Thymus (tissue), 11 donors: ENCODE data around the gene CCDC93. TPM values are rescaled to one million over a fixed set of nuclear protein-coding genes. Genes with fewer than 3 reads are reported as not detected.
A peak's percentile ranks its signal among the peaks of the same experiment; 100 is the strongest.

Experiments
- DNase-seq, 9 donors: peaks; one replicate each; pipeline ENCODE4 v3.0.0-alpha.2; 2013; ENCODE audit warnings: low spot score in 9 of 9, low read depth in 6 of 9, missing footprints in 1 of 9
- H3K27ac ChIP-seq, 2 donors: one replicate each; pipeline ENCODE4 v1.5.1; 2013; ENCODE audit warnings: control low read depth in 1 of 2, low read depth in 1 of 2, low read length in 1 of 2, mild to moderate bottlenecking in 1 of 2, moderate library complexity in 1 of 2
- H3K27me3 ChIP-seq, 2 donors: one replicate each; pipeline ENCODE4 v1.5.1; 2013; ENCODE audit warnings: low read length in 1 of 2; ENCODE audit not compliant: control insufficient read depth in 2 of 2, insufficient read depth in 1 of 2
- H3K36me3 ChIP-seq, 2 donors: one replicate each; pipeline ENCODE4 v1.5.1; 2013; ENCODE audit warnings: low read length in 1 of 2, mild to moderate bottlenecking in 1 of 2, moderate library complexity in 1 of 2; ENCODE audit not compliant: control insufficient read depth in 2 of 2, insufficient read depth in 2 of 2
- H3K4me1 ChIP-seq, 2 donors: one replicate each; pipeline ENCODE4 v1.5.1; 2013; ENCODE audit warnings: low read length in 2 of 2; ENCODE audit not compliant: control insufficient read depth in 2 of 2, insufficient read depth in 2 of 2
- H3K4me3 ChIP-seq, 2 donors: one replicate each; pipeline ENCODE4 v1.5.1; 2013; ENCODE audit warnings: low read length in 2 of 2, control low read depth in 1 of 2, mild to moderate bottlenecking in 1 of 2
- H3K9me3 ChIP-seq, 2 donors: one replicate each; pipeline ENCODE4 v1.5.1; 2013; ENCODE audit warnings: low read length in 1 of 2, mild to moderate bottlenecking in 1 of 2; ENCODE audit not compliant: control insufficient read depth in 2 of 2, insufficient read depth in 1 of 2
- WGBS: extraction: QIAGEN DNeasy Blood & Tissue Kit; methylation state at CpG from one replicate; pipeline ENCODE4 v1.1.7; 2013; 5-methylcytosine and 5-hydroxymethylcytosine counted together
- polyA plus RNA-seq: library from polyadenylated mRNA; stranded (reverse); fragments of 200-250 nt; gene quantifications from one replicate; pipeline ENCODE4 v1.2.3, GENCODE V29; 2013
- total RNA-seq: library from RNA; stranded (reverse); fragments of 120-200 nt; gene quantifications from one replicate; pipeline ENCODE4 v1.2.4, GENCODE V29; 2013
- donor health status: healthy.

CCDC93 gene
- total and polyA plus RNA-seq, 2 donors: 10.7 to 13.5 TPM

DNA sequence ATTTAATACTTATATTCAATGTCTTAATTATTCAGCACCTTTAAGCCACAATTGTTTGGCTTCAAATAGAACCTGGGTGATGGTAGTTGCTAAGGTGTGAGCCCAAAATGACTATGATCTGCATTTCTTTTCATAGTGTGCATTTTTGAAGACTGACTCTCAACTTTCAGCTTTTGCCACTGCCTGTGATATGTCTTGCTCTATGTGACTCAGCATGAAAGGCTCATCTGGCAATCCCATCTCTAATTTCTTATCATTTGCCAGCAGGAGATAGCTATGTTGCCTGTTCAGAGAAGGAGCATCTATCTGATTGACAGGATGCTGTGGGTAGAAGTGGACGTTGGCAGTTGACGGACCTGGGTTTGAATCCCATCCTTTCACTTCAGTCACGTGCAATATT, 34.5 kb upstream of the CCDC93 start:
- Histone ChIP-seq H3K36me3 (no peaks in the 10 kb centered on the region), H3K27ac (no peak overlapping the region), H3K27me3 (peaks cover 5 to 19% of the 10 kb centered on the region in 2 donors), H3K4me1 (no peaks in the 10 kb centered on the region), H3K9me3 (no peaks in the 10 kb centered on the region), H3K4me3 (no peak overlapping the region)
- no peak for DNase-seq
- 89% methylated on average over 3 of the region's 3 CpGs for whole genome bisulfite sequencing

DNA sequence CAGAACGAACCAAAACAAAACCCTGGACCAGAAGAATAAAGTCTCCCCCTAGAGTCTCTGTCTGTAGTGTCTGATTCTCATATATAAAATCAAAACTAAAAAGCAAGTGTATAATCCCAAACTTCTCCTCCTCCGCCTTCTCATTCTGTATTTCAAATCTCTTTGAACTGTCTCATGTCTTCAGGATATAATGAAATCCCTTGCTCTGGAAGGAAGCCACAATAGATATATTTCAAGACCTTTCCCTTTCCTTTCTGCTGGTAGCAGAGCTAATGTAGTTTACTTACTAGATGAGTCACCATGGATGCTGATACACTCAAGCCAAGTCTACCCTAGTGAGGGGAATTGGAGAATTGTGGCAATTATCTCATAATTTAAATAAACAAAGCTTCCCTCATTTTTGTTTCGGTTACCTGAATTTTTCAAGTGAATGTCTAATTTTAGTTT, 33.5 kb upstream of the CCDC93 start:
- Histone ChIP-seq H3K4me3 (no peak overlapping the region), H3K27me3 (peaks cover 5 to 19% of the 10 kb centered on the region in 2 donors), H3K27ac (no peak overlapping the region), H3K9me3 (no peaks in the 10 kb centered on the region), H3K36me3 (no peaks in the 10 kb centered on the region), H3K4me1 (no peaks in the 10 kb centered on the region)
- DNase-seq: no peak
- WGBS: 92% methylated on average over 3 of the region's 3 CpGs

DNA sequence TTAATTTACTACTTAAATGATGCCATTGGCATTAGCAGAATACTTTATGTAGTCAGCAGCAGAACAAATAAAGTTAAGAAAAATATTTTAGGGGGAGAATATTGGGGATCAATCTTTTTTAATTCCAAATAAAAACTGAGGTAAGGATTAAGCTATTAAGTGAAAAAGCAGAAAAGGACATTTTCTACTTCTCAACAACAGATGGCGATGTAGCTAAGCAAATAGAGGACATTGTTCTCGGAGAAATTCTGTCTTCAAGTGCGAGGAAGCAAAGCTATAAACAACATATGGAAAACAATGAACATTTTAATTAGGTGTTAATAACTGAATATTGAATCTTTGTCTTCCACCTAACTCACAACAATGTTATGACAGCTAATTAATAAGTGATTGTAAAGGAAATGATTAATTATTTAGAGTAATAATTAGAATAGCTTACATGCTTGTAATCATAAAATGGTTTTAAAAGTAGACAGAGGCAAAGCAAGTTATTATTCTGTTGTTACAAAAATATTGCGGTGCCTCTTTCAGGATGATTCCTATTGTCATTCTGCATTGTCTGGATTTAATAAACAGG, 32.9 kb upstream of the CCDC93 start:
- WGBS: 13% methylated on average over 4 of the region's 4 CpGs
- Histone ChIP-seq H3K9me3 (no peaks in the 10 kb centered on the region), H3K4me1 (no peaks in the 10 kb centered on the region), H3K27me3 (peaks cover 5 to 19% of the 10 kb centered on the region in 2 donors), H3K36me3 (no peaks in the 10 kb centered on the region), H3K4me3 (no peak overlapping the region), H3K27ac (no peak overlapping the region)
- peak in 4 of 9 donors; percentile 15 to 58 (median 22) for DNase-seq

DNA sequence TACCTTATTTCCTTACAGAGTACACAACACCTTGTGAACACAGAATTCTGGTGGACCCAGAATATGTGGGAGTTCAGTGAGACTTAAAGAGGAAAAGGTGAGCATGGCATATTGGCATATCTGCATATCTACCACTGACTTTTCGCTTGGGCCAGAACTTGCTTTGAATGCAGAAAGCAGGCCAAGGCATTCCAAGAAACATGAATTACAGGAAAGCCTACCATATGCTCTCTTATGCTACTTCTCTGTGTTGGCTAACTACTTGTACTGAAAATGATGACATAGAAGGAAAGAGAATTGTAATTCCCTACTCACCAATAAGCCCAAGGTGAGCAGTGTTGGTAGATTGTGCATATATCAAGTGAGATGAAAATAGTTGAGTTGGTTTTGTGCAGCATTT, 31.4 kb upstream of the CCDC93 start:
- no peak for DNase-seq
- Histone ChIP-seq H3K36me3 (no peaks in the 10 kb centered on the region), H3K4me3 (no peak overlapping the region), H3K27ac (no peak overlapping the region), H3K9me3 (no peaks in the 10 kb centered on the region), H3K4me1 (no peaks in the 10 kb centered on the region), H3K27me3 (peaks cover 5 to 20% of the 10 kb centered on the region in 2 donors)
- WGBS: 97% methylated on average over 1 of the region's 1 CpG

DNA sequence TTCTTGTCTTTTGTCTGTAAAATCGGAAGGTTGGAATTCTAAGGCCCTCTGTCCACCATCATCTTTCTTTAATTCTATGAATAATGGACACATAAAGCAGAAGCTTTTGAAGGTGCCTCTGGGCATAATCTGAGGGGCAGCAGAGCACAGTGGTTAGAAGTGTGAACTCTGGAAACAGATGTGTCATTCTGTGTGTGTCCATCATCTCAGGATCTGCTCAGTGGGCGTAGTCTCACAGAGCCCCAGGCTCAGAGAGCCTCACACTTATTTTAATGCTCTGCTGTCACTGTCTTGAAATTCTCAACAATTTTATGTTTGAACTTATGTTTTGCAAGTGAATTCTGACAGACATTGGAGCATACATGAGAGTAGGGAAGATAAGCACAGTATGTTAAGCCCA, 31.0 kb upstream of the CCDC93 start:
- Histone ChIP-seq H3K4me1 (no peaks in the 10 kb centered on the region), H3K27ac (no peak overlapping the region), H3K4me3 (no peak overlapping the region), H3K27me3 (peaks cover 5 to 18% of the 10 kb centered on the region in 2 donors), H3K36me3 (no peaks in the 10 kb centered on the region), H3K9me3 (no peaks in the 10 kb centered on the region)
- 95% methylated on average over 2 of the region's 2 CpGs for WGBS
- no peak for DNase-seq

DNA sequence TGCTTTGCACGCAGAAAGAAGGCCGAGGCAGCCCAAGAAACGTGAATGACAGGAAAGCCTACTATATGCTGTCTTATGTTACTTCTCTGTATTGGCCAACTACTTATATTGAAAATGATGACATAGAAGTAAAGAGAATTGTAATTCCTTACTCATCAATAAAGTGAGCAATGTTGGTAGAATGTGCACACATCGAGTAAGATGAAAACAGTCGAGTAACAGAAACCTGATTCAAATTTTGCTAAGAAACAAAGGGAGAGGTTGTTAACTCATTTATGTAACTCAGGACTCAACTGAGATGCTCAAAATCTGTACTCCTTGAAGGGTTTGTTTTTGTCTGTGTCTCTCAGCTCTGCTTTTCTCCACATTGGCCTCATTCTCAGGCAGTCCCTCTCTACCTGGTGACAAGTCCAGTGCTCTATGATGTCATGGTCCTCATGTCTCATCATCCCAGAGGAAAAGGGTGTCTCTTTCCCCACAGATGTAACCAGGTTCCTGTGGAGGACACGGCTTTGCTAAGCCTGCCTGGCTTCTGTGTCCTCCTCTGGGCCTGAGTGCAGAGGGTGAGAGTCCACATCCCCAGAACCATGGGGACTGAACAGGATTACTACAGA, 30.3 kb upstream of the CCDC93 start:
- no peak overlapping the region for H3K27ac ChIP-seq
- no peaks in the 10 kb centered on the region for H3K9me3 ChIP-seq
- no peaks in the 10 kb centered on the region for H3K4me1 ChIP-seq
- DNase-seq: no peak
- 92% methylated on average over 6 of the region's 6 CpGs for WGBS
- H3K4me3 ChIP-seq: no peak overlapping the region
- peaks cover 5 to 15% of the 10 kb centered on the region in 2 donors for H3K27me3 ChIP-seq
- no peaks in the 10 kb centered on the region for H3K36me3 ChIP-seq

DNA sequence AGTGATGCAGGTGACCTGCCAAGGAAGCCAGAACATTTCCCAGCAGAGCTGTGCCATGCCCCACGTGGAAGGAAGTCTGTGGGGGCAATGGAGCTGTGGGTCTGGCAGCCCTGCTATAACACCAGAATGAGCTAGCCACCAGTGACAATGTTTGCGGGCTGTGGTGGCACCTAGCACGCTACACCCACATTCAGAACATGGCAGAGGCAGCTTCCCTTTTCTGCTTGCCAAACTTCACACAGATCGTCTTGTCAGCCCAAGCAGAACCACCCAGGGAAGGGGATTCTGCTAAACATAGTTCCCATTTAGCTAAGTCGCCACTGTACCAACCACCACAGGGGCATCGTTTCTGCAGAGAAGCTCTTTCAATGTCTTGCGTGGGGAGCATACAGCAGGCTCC, 27.0 kb upstream of the CCDC93 start:
- DNase-seq: no peak
- H3K4me3 ChIP-seq: no peak overlapping the region
- no peaks in the 10 kb centered on the region for H3K4me1 ChIP-seq
- H3K36me3 ChIP-seq: no peaks in the 10 kb centered on the region
- no peaks in the 10 kb centered on the region for H3K9me3 ChIP-seq
- H3K27me3 ChIP-seq: peaks cover 0 to 8% of the 10 kb centered on the region in 2 donors
- WGBS: 72% methylated on average over 7 of the region's 7 CpGs
- no peak overlapping the region for H3K27ac ChIP-seq

DNA sequence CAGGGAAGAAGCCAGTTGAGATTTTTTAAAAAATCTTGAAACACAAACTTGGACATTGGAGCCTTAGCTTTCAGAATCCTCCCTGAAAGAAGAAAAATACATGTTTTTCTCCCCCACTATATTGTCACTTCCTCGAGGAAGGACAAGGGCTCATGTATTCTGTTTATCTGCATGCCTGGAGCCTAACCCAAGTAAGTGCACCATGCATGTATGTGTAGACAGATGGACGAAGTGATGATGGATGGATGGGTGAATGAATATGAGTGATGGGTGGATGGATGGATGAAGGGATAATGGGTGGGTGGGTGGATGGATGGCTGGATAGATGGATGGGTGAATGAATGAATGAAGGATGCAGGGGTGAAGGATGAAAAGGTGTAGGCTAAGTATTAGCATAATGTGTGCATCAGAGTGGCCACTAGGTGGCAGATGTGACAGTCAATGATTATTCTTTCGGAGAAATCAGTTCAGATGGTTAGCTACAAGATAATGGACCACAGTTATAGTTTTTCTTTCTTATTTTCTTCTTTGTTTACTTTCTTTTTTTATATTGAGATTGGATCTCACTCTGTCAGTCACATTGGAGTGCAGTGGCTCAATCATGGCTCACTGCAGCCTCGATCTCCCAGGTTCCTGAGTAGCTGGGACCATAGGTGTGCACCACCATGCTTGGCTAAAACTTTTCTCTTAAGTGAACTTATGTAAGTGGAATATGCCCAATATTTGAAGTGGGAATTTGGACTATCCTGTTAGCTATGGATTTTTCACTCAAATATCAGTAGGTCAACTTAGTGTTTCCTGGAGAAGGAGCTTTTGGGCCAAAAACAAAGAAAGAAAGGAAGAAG, 18.5 kb upstream of the CCDC93 start:
- peak in 5 of 9 donors; percentile 9 to 42 (median 17) for DNase-seq
- H3K9me3 ChIP-seq: no peaks in the 10 kb centered on the region
- H3K36me3 ChIP-seq: no peaks in the 10 kb centered on the region
- WGBS: 34% methylated on average over 4 of the region's 4 CpGs
- H3K27ac ChIP-seq: no peak overlapping the region
- peaks cover 0 to 2% of the 10 kb centered on the region in 2 donors for H3K27me3 ChIP-seq
- no peaks in the 10 kb centered on the region for H3K4me1 ChIP-seq
- no peak overlapping the region for H3K4me3 ChIP-seq

DNA sequence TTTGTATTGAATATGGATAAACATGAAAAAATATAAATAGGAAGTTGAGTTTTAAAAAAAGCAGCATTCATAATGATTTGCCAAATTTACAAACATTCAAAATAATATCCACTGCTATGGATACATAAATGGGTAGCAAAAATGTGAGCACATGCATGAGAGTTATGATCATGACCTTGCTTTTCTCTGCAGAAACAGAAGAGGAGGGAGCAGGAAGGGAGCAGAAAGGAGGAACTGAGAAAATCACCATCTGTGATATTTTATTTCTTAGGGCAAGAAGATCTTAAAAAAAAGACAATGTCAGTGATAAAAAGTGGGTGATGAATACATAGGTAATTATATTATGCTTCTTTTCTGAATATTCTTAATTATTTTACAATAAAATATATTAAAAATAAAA, 17.7 kb upstream of the CCDC93 start:
- H3K27ac ChIP-seq: no peak overlapping the region
- DNase-seq: no peak
- H3K9me3 ChIP-seq: no peaks in the 10 kb centered on the region
- H3K4me1 ChIP-seq: no peaks in the 10 kb centered on the region
- peaks cover 0 to 2% of the 10 kb centered on the region in 2 donors for H3K27me3 ChIP-seq
- H3K4me3 ChIP-seq: no peak overlapping the region
- H3K36me3 ChIP-seq: no peaks in the 10 kb centered on the region
